ENCODE measurements around the gene SKOR1.

- TF ChIP-seq, protein P1, sequence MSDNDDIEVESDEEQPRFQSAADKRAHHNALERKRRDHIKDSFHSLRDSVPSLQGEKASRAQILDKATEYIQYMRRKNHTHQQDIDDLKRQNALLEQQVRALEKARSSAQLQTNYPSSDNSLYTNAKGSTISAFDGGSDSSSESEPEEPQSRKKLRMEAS (IDR thresholded peaks at IDR 0.05): no peak
- TF ChIP-seq, protein P2, sequence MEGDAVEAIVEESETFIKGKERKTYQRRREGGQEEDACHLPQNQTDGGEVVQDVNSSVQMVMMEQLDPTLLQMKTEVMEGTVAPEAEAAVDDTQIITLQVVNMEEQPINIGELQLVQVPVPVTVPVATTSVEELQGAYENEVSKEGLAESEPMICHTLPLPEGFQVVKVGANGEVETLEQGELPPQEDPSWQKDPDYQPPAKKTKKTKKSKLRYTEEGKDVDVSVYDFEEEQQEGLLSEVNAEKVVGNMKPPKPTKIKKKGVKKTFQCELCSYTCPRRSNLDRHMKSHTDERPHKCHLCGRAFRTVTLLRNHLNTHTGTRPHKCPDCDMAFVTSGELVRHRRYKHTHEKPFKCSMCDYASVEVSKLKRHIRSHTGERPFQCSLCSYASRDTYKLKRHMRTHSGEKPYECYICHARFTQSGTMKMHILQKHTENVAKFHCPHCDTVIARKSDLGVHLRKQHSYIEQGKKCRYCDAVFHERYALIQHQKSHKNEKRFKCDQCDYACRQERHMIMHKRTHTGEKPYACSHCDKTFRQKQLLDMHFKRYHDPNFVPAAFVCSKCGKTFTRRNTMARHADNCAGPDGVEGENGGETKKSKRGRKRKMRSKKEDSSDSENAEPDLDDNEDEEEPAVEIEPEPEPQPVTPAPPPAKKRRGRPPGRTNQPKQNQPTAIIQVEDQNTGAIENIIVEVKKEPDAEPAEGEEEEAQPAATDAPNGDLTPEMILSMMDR (IDR thresholded peaks at IDR 0.05; ENCODE audit: control extremely low read depth in 1 of 3, insufficient read depth in 1 of 3, low read depth in 1 of 3, low read length in 3 of 3): no peak
- TF ChIP-seq ATF3 (IDR thresholded peaks at IDR 0.05; ENCODE audit: insufficient read depth, low read depth, low read length) (no peak), GABPA (IDR thresholded peaks at IDR 0.05; ENCODE audit: borderline replicate concordance, insufficient read depth, low read length) (no peak), POLR2A (IDR thresholded peaks at IDR 0.05; ENCODE audit: control extremely low read depth in 1 of 2, low read depth in 2 of 2, low read length in 2 of 2) (no peak)
These were observed 5.0 kb upstream of the SKOR1 start for GRCh38 chr15:67820122-67820991.
